ENCODE measurements around the gene BRPF3. TPM values are rescaled to one million over a fixed set of nuclear protein-coding genes. Genes with fewer than 3 reads are reported as not detected.

BRPF3 gene
- 20.7 and 24.5 TPM in 2 replicates for total RNA-seq

DNA sequence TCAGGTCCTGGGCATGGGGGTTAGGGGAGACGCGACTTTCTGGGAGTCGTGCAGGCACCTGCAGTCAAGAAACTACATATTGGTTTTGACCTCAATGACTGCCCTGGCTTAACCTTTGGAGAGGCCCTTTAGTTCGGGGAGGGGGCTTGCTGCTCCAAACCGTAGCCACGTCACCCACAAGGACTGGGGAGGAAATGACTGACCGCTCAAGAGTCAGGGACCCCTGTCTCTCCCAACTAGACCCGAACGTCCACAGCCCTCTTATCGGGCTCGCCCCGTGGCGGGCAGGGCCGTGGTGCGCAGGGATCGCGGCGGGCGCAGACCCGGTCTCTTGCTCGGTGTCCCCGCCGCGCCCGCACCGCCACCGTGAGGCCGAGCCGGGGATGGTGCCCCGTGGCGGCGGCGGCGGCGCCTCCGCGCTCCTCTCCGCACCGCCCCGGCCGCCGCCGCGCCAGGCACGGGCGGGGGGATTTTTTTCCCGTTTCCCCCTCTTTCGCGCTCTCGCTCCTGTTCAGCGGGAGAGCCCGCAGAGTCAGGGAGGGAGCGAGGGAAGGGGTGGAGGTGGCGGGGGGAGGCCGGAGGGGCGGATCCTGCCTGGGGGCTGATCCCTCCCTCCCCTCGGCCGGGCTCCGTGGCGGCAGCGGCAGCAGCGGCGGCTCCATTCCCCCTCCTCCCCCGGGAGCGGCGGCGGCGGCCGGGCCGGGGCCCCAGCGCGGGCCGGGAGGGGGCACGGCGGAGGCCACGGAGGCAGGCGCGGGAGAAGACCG lies at the start of gene BRPF3:
BRPF3 (plus strand) TSS at position 632 of the 767 bp plus-strand sequence. CDS start 3,579 bp downstream, outside the sequence.
- H3K9me3 Mint-ChIP-seq = no peaks in the 10 kb centered on the region
- intact Hi-C loops (cut with micrococcal nuclease) = loop anchor here (1.0 kb wide), 2 partner anchors 65 to 73 kb away; no protein-coding TSS in a partner anchor
- peaks cover 26% of the 10 kb centered on the region for H3K4me1 Mint-ChIP-seq
- H3K4me3 Mint-ChIP-seq = peak within 1 kb of the TSS; percentile 95
- peaks cover 20% of the 10 kb centered on the region for H3K36me3 Mint-ChIP-seq (ENCODE audit: low read depth)
- H3K27me3 Mint-ChIP-seq = peaks cover 7% of the 10 kb centered on the region
- H3K27ac Mint-ChIP-seq = peak within 1 kb of the TSS; percentile 92
- DNase-seq = peak; percentile 94

GRCh38 chr6:36147294-36147693 lies 49.2 kb upstream of the BRPF3 start:
- Mint-ChIP-seq H3K9me3 (no peaks in the 10 kb centered on the region), H3K27me3 (no peaks in the 10 kb centered on the region), H3K27ac (no peak overlapping the region), H3K36me3 (ENCODE audit: low read depth) (peaks cover 4% of the 10 kb centered on the region), H3K4me3 (no peak overlapping the region), H3K4me1 (peaks cover 11% of the 10 kb centered on the region)
- intact Hi-C loops (cut with micrococcal nuclease) = no loop called here
- DNase-seq = no peak

GRCh38 chr6:36149476-36149875 lies 47.1 kb upstream of the BRPF3 start:
- H3K36me3 Mint-ChIP-seq (ENCODE audit: low read depth) = peaks cover 4% of the 10 kb centered on the region
- H3K27ac Mint-ChIP-seq = no peak overlapping the region
- intact Hi-C loops (cut with micrococcal nuclease) = no loop called here
- H3K4me1 Mint-ChIP-seq = peaks cover 12% of the 10 kb centered on the region
- no peaks in the 10 kb centered on the region for H3K27me3 Mint-ChIP-seq
- DNase-seq = no peak
- H3K4me3 Mint-ChIP-seq = no peak overlapping the region
- peaks cover 3% of the 10 kb centered on the region for H3K9me3 Mint-ChIP-seq

GRCh38 chr6:36150283-36150682 lies 46.3 kb upstream of the BRPF3 start:
- no peak for DNase-seq
- Mint-ChIP-seq H3K27me3 (no peaks in the 10 kb centered on the region), H3K27ac (no peak overlapping the region), H3K4me1 (peaks cover 12% of the 10 kb centered on the region), H3K4me3 (no peak overlapping the region), H3K36me3 (ENCODE audit: low read depth) (peaks cover 4% of the 10 kb centered on the region), H3K9me3 (peaks cover 3% of the 10 kb centered on the region)
- intact Hi-C loops (cut with micrococcal nuclease) = no loop called here

GRCh38 chr6:36154286-36154685 lies 42.3 kb upstream of the BRPF3 start:
- Mint-ChIP-seq H3K27me3 (no peaks in the 10 kb centered on the region), H3K4me3 (no peak overlapping the region), H3K36me3 (ENCODE audit: low read depth) (peaks cover 8% of the 10 kb centered on the region), H3K9me3 (peaks cover 12% of the 10 kb centered on the region), H3K4me1 (peaks cover 3% of the 10 kb centered on the region), H3K27ac (no peak overlapping the region)
- intact Hi-C loops (cut with micrococcal nuclease) = no loop called here
- no peak for DNase-seq

DNA sequence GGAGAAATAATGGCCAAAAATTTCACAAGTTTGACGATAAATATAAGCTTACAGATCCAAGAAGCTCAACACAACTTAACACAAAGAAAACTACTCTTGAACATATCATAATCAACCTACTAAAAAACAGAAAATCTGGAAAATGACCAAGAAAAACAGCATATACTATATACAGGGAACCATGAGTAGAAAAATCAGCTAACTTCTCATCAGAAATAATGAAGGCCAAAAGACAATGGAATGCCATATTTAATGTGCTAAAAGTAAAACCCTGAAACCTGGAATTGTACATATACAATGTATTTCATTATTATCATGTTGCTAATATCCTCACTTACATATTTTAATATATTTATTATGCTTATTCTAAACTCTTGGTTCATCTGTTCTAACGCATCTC lies 40.9 kb upstream of the BRPF3 start:
- DNase-seq = no peak
- peaks cover 2% of the 10 kb centered on the region for H3K4me1 Mint-ChIP-seq
- no peak overlapping the region for H3K4me3 Mint-ChIP-seq
- H3K9me3 Mint-ChIP-seq = peaks cover 20% of the 10 kb centered on the region
- intact Hi-C loops (cut with micrococcal nuclease) = no loop called here
- H3K27ac Mint-ChIP-seq = no peak overlapping the region
- peaks cover 12% of the 10 kb centered on the region for H3K36me3 Mint-ChIP-seq (ENCODE audit: low read depth)
- H3K27me3 Mint-ChIP-seq = peaks cover 2% of the 10 kb centered on the region

GRCh38 chr6:36160147-36160760 lies 36.3 kb upstream of the BRPF3 start:
- Mint-ChIP-seq H3K4me1 (peaks cover 1% of the 10 kb centered on the region), H3K27me3 (peaks cover 2% of the 10 kb centered on the region), H3K4me3 (no peak overlapping the region), H3K36me3 (ENCODE audit: low read depth) (peaks cover 10% of the 10 kb centered on the region), H3K27ac (no peak overlapping the region), H3K9me3 (peaks cover 17% of the 10 kb centered on the region)
- no peak for DNase-seq
- intact Hi-C loops (cut with micrococcal nuclease) = no loop called here

DNA sequence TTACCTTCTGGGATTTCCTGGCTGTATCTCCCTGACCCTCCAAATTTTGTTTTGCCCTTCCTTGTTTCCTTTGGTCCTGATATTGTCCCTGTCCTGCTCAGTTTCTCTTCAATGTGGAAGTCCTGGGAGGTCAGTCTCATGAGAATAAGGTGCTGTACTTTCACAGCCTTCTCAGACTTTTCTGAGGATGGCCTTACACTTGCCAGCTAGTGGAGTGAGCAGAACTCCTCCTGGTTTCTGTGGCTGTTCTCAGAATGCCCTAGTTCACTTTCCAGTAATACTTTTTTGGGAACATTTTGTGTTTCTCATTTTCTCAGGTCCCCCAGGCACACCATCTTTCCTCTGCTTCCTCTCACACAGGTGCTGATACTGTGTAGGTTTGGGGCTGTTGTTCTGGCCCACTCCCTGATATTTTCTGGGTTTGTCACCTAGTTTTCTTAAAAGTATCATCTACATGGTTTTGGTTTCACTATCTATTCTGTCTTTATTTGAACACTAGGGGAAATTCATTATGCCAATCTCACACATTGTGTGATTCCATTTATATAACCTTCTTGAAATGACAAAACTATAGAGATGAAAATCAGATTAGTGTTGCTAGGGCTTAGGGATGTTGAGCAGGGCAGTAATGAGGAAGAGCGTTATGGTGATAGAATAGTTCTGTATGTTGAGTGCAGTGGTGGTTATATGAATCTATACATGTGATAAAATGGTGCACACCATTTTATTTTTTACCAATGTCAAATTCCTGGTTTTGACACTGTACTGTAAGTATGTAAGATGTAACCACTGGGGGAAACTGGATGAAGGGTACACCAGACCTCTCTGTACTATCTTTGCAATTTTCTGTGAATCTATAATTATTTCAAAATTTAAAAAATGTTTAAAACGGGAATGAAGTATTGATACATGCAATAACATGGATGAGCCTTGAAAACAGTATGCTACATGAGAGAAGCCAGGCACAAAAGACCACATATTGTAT lies 27.2 kb upstream of the BRPF3 start:
- Mint-ChIP-seq H3K27me3 (peaks cover 5% of the 10 kb centered on the region), H3K4me3 (peak overlapping the region; percentile 44), H3K9me3 (peaks cover 4% of the 10 kb centered on the region), H3K36me3 (ENCODE audit: low read depth) (peaks cover 4% of the 10 kb centered on the region), H3K4me1 (peaks cover 22% of the 10 kb centered on the region), H3K27ac (peak overlapping the region; percentile 84)
- intact Hi-C loops (cut with micrococcal nuclease) = loop anchor here (1.0 kb wide), 1 partner anchor 38 kb away; no protein-coding TSS in a partner anchor
- DNase-seq = peak; percentile 69

- Mint-ChIP-seq H3K36me3 (ENCODE audit: low read depth) (peaks cover 4% of the 10 kb centered on the region), H3K4me1 (peaks cover 22% of the 10 kb centered on the region), H3K9me3 (peaks cover 11% of the 10 kb centered on the region), H3K27ac (no peak overlapping the region), H3K4me3 (no peak overlapping the region), H3K27me3 (peaks cover 5% of the 10 kb centered on the region)
- no peak for DNase-seq
- intact Hi-C loops (cut with micrococcal nuclease) = no loop called here
Measured at GRCh38 chr6:36170704-36171103, 25.8 kb upstream of the BRPF3 start.

DNA sequence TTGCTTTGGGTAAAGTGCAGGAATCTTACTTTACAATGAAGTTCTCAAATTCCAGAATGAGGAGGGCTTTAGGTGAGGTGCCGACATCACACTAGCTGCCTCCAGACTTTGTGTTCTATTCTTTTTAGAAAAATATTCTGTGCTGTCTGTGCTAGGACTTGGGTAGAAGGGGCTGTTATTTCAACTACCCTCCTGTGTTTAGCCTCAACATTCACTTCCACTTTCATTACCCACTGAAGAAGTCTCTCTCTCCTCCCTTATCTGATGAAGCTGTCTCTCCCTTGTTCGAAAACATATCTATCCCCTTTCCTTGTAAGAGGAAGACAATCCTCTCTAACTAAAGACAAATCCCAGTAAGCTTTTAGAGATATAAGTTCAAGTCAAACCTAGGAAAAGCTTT lies 25.0 kb upstream of the BRPF3 start:
- Mint-ChIP-seq H3K4me3 (peak overlapping the region; percentile 12), H3K36me3 (ENCODE audit: low read depth) (peaks cover 4% of the 10 kb centered on the region), H3K27me3 (peaks cover 2% of the 10 kb centered on the region), H3K4me1 (peaks cover 22% of the 10 kb centered on the region), H3K9me3 (peaks cover 11% of the 10 kb centered on the region), H3K27ac (peak overlapping the region; percentile 25)
- DNase-seq = peak; percentile 63
- intact Hi-C loops (cut with micrococcal nuclease) = no loop called here

GRCh38 chr6:36177166-36177565 lies 19.4 kb upstream of the BRPF3 start:
- Mint-ChIP-seq H3K4me1 (peaks cover 11% of the 10 kb centered on the region), H3K27ac (peak overlapping the region; percentile 75), H3K9me3 (peaks cover 21% of the 10 kb centered on the region), H3K4me3 (no peak overlapping the region), H3K36me3 (ENCODE audit: low read depth) (peaks cover 15% of the 10 kb centered on the region), H3K27me3 (peaks cover 3% of the 10 kb centered on the region)
- intact Hi-C loops (cut with micrococcal nuclease) = no loop called here
- DNase-seq = peak; percentile 67

GRCh38 chr6:36178544-36178943 lies 18.0 kb upstream of the BRPF3 start:
- no peak overlapping the region for H3K4me3 Mint-ChIP-seq
- DNase-seq = no peak
- peaks cover 28% of the 10 kb centered on the region for H3K9me3 Mint-ChIP-seq
- H3K36me3 Mint-ChIP-seq (ENCODE audit: low read depth) = peaks cover 15% of the 10 kb centered on the region
- H3K27me3 Mint-ChIP-seq = peaks cover 9% of the 10 kb centered on the region
- intact Hi-C loops (cut with micrococcal nuclease) = no loop called here
- H3K27ac Mint-ChIP-seq = no peak overlapping the region
- H3K4me1 Mint-ChIP-seq = peaks cover 7% of the 10 kb centered on the region

DNA sequence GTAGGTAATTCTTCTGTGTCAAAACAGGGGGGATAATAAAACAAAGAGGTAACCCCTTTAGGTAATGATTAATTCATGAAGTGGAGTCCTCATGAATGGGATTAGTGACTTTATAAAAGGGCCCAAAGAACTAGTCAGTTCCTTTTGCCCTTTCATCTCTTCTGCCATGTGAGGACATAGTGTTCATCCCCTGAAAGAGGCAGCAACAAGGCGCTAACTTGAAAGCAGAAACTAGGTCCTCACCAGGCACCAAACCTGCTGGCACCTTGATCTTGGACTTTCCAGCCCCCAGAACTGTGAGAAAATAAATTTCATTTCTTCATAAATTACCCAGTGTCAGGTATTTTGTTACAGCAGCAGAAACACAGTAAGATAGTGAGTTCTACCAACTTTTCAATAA lies 16.4 kb upstream of the BRPF3 start:
- Mint-ChIP-seq H3K9me3 (peaks cover 27% of the 10 kb centered on the region), H3K4me1 (peaks cover 7% of the 10 kb centered on the region), H3K36me3 (ENCODE audit: low read depth) (peaks cover 17% of the 10 kb centered on the region), H3K4me3 (no peak overlapping the region), H3K27ac (no peak overlapping the region), H3K27me3 (peaks cover 9% of the 10 kb centered on the region)
- no peak for DNase-seq
- intact Hi-C loops (cut with micrococcal nuclease) = no loop called here
